Activated naive CD8-positive, alpha-beta T cell treated with anti-CD3 and anti-CD28 coated beads, Interleukin-2, amount 50 U/mL, for 24 hours (primary cell): ENCODE measurements around the gene TTC39C.

Experiments used
- ATAC-seq: fragments of 150-1000 bp; cut with Tn5 transposase; one replicate; pipeline ENCODE4 v1.10.0; 2021
- DNase-seq: peaks from one replicate; pipeline ENCODE4 v3.0.0; 2021
- H3K27ac Mint-ChIP-seq: one replicate; pipeline ENCODE4 v1.8.0; 2021; ENCODE audit warnings: mild to moderate bottlenecking, mixed read lengths
- H3K27me3 Mint-ChIP-seq: one replicate; pipeline ENCODE4 v1.8.0; 2021; ENCODE audit warnings: mixed read lengths
- H3K36me3 Mint-ChIP-seq: one replicate; pipeline ENCODE4 v1.8.0; 2021; ENCODE audit warnings: low read depth, mixed read lengths
- H3K4me1 Mint-ChIP-seq: one replicate; pipeline ENCODE4 v1.8.0; 2021; ENCODE audit warnings: mixed read lengths
- H3K4me3 Mint-ChIP-seq: one replicate; pipeline ENCODE4 v1.8.0; 2021; ENCODE audit warnings: mild to moderate bottlenecking, moderate library complexity, mixed read lengths
- H3K9me3 Mint-ChIP-seq: one replicate; pipeline ENCODE4 v1.8.0; 2021; ENCODE audit warnings: mixed read lengths

Gene TTC39C

DNA sequence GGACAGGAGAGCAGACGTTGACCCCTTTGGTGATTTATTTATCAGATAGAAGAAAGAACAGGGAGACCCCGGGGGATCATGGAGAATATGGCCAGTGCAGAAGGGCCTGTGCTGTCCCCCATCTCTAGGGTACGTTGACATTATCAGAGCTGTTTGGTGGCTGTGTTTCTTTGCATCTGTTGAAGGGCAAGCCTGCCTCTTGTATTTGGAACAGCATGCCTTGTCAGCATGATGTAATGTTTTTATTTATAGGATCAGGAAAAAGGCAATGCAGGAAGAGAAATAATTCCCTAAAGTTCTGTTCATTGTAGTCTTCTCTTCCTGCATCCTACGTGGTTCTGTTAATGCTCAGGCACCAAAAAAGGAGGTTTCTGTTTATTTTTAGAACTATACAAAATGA lies 74.5 kb downstream of the TTC39C start:
- no peak for ATAC-seq

DNA sequence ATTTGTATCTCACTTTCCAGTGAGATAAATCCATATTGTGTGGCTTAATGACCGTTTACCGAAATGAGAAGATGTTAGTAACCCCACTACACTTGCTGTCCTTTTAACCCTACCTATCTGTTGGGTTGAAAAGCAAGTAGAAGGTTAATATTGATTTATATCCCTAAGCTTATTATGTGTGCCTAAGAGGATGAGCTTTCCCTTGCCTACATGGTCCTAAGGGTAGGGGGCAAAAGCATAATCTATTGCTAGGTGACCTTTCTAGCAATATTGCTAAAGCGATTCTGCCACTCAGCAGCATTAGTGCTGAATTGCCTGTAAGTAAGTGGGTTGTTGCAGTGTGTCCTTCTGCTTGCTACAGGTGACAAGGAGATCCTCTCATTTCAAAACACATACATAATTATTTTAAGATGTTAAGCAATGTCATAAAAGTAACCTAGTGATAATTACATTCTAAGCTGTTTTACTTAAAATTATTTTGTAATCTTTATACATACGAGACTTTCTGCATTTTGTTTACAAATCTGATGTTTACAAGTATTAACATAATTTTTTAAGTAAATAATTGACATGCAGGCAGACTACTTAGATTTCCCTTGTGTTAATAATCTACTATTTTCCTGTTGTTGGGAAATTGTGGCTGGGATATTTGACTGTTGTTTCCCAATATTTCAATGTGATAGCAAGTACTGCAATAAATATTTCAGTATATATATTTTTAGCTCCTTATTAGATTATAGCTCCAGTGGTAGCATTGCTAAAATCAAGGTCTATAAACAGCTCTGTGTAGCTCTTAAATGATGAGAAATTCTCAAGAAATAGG lies 75.2 kb downstream of the TTC39C start:
- H3K4me1 Mint-ChIP-seq, result peaks cover 21% of the 10 kb centered on the region
- ATAC-seq (no peak), DNase-seq (no peak)
- H3K4me3 Mint-ChIP-seq, result no peak overlapping the region
- no peak overlapping the region for H3K27ac Mint-ChIP-seq
- no peaks in the 10 kb centered on the region for H3K9me3 Mint-ChIP-seq
- peaks cover 57% of the 10 kb centered on the region for H3K36me3 Mint-ChIP-seq
- no peaks in the 10 kb centered on the region for H3K27me3 Mint-ChIP-seq

More for the DNA sequence above, 74.5 kb downstream of the TTC39C start:
- H3K4me1 Mint-ChIP-seq, result peaks cover 16% of the 10 kb centered on the region
- H3K36me3 Mint-ChIP-seq, result peaks cover 56% of the 10 kb centered on the region
- H3K27me3 Mint-ChIP-seq, result no peaks in the 10 kb centered on the region
- no peak overlapping the region for H3K4me3 Mint-ChIP-seq
- H3K27ac Mint-ChIP-seq, result peak overlapping the region; percentile 29
- H3K9me3 Mint-ChIP-seq, result no peaks in the 10 kb centered on the region
- DNase-seq, result no peak

DNA sequence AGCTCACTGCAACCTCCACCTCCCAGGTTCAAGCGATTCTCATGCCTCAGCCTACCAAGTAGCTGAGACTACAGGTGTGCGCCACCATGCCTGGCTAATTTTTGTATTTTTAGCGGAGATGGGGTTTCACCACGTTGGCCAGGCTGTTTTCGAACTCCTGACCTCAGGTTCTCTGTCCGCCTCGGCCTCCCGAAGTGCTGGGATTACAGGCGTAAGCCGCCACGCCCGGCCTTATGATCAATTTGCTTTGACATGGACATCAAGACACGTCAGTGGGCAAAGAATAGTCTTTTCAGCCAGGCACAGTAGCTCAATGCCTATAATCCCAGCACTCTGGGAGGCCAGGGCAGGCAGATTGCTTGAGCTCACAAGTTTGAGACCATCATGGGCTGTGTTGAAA lies 76.3 kb downstream of the TTC39C start:
- no peaks in the 10 kb centered on the region for H3K27me3 Mint-ChIP-seq
- no peaks in the 10 kb centered on the region for H3K9me3 Mint-ChIP-seq
- H3K4me3 Mint-ChIP-seq, result no peak overlapping the region
- peaks cover 51% of the 10 kb centered on the region for H3K36me3 Mint-ChIP-seq
- peaks cover 21% of the 10 kb centered on the region for H3K4me1 Mint-ChIP-seq
- DNase-seq (no peak), ATAC-seq (no peak)
- no peak overlapping the region for H3K27ac Mint-ChIP-seq

DNA sequence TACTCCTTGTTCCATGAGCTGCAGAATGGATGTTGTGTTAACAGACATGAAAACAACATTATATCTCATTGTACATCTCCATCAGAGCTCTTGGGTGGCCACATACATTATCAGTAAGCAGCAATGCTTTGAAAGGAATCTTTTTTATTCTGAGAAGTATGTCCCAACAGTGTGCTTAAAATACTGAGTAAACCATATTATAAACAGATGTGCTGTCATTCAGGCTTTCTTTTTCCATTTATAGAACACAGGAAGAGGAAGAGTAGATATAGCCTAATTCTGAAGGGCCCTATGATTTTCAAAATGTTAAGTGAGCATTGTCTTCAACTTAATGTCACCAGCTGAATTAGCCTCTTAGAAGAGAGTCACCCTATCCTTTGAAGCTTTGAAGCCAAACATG lies 80.0 kb downstream of the TTC39C start:
- Mint-ChIP-seq H3K4me3 (no peak overlapping the region), H3K36me3 (peaks cover 42% of the 10 kb centered on the region), H3K27ac (no peak overlapping the region), H3K9me3 (peaks cover 4% of the 10 kb centered on the region), H3K4me1 (peaks cover 13% of the 10 kb centered on the region), H3K27me3 (no peaks in the 10 kb centered on the region)
- no peak for ATAC-seq
- DNase-seq, result no peak

DNA sequence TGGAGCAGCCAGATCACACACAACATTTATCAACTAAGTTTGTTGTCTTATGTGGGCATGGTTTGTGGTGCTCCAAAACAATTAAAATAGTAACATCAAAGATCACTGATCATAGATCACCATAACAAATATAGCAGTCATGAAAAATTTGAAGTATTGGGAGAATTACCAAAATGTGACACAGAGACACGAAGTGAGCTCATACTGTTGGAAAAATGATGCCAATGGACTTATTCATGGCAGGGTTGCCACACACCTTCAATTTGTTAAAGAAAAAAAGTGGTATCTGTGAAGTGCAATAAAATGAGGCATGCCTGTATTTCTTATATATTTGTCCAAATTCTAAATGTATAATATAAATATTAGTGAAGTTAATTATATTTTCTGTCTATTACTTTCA lies 81.4 kb downstream of the TTC39C start:
- Mint-ChIP-seq H3K36me3 (peaks cover 44% of the 10 kb centered on the region), H3K27ac (no peak overlapping the region), H3K27me3 (no peaks in the 10 kb centered on the region), H3K4me1 (peaks cover 13% of the 10 kb centered on the region), H3K4me3 (no peak overlapping the region), H3K9me3 (peaks cover 4% of the 10 kb centered on the region)
- DNase-seq, result no peak
- ATAC-seq, result no peak

DNA sequence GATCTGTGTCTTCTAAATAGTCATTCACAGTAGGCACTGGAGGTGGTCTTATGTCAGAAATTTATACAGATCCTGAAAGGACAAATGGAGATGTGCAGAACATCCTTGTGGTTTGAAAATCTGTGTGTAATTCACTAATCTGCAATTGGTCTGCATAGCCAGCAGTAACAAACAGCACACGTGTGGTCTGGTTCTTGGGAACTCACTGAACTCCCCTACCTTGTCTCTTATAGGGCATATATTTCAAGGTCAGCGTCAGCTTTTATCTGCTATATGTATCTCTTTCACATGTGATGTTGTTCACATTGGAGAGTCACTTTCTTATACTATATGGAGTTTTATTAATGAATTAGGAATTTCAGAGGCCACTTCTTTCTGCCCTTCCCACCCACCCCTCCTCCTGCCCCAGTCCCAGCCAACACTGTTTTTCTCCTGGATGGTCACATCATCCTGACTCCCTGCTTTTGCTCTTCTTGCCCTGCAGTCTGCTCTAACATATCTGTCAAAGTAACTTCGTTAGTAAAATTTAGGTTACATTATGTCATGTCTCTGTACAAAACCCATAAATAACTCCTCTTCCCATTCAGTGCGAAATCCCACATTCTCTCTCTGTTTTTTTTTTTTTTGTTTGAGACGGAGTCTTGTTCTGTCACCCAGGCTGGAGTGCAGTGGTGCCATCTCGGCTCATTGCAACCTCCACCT lies 88.9 kb downstream of the TTC39C start:
- no peak overlapping the region for H3K4me3 Mint-ChIP-seq
- H3K9me3 Mint-ChIP-seq, result no peaks in the 10 kb centered on the region
- no peak for DNase-seq
- ATAC-seq, result no peak
- H3K27ac Mint-ChIP-seq, result no peak overlapping the region
- no peaks in the 10 kb centered on the region for H3K27me3 Mint-ChIP-seq
- H3K4me1 Mint-ChIP-seq, result peaks cover 4% of the 10 kb centered on the region
- peaks cover 25% of the 10 kb centered on the region for H3K36me3 Mint-ChIP-seq

DNA sequence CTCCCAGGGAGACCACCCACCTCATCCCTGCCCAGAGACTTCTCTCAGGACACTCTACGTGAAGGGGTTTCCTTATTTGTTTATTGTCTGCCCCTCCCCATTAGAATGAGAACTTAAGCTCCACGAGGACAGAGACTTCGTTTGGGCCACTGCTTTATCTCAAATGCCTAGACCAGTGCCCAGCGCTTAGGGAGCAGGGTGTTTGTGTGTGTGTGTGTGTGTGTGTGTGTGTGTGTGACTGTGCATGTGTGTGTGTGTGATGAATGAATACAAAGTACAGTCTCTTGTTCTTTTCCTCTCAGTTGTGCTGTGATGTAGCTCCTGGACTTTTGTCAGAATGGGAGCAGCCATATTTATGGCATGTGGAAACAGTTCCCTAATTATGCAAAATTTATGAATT lies 89.9 kb downstream of the TTC39C start:
- Mint-ChIP-seq H3K27me3 (no peaks in the 10 kb centered on the region), H3K36me3 (peaks cover 26% of the 10 kb centered on the region), H3K4me1 (peaks cover 4% of the 10 kb centered on the region), H3K9me3 (no peaks in the 10 kb centered on the region), H3K27ac (no peak overlapping the region), H3K4me3 (no peak overlapping the region)
- ATAC-seq (no peak), DNase-seq (no peak)

DNA sequence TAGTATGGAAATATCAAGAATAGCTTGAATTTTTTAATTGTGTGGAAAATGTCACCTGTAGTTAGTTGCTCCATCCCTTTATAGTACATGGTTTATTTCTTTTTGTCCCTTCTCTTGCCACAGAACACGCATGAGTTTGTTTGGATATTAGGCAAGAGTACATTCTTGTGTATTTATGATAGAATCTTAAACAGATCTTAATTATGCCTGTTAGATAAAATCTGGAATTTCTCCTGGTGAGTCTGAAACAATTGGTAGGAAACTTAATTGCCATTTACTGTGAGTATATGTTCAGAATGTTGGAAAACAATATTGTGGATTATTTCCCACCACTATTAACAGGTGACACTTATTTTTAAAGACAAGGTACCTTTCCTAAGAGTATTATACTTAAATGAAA lies 94.1 kb downstream of the TTC39C start:
- Mint-ChIP-seq H3K36me3 (peaks cover 15% of the 10 kb centered on the region), H3K4me3 (no peak overlapping the region), H3K27me3 (no peaks in the 10 kb centered on the region), H3K9me3 (no peaks in the 10 kb centered on the region), H3K4me1 (peaks cover 15% of the 10 kb centered on the region), H3K27ac (no peak overlapping the region)
- no peak for DNase-seq
- ATAC-seq, result no peak

DNA sequence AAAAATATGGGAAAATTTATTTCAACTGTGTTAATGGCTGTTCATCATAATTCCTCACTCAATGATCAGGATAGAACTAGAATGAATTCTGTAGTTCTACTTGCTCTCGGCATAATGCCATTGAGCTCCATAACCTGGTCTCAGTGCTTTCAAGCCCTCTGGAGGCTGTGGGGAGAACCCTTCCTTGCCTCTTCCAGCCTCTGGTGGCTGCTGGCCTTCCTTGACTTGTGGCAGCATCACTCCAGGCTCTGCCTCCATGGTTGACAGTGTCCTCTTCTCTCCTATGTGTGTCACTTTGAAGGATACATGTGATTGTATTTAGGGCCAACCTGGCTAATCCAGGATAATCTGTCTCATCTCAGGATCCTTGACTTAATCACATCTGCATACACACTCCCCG lies 97.4 kb downstream of the TTC39C start:
- H3K4me1 Mint-ChIP-seq, result peaks cover 42% of the 10 kb centered on the region
- DNase-seq (no peak), ATAC-seq (no peak)
- H3K27ac Mint-ChIP-seq, result peak overlapping the region; percentile 44
- no peak overlapping the region for H3K4me3 Mint-ChIP-seq
- no peaks in the 10 kb centered on the region for H3K9me3 Mint-ChIP-seq
- peaks cover 18% of the 10 kb centered on the region for H3K36me3 Mint-ChIP-seq
- no peaks in the 10 kb centered on the region for H3K27me3 Mint-ChIP-seq

DNA sequence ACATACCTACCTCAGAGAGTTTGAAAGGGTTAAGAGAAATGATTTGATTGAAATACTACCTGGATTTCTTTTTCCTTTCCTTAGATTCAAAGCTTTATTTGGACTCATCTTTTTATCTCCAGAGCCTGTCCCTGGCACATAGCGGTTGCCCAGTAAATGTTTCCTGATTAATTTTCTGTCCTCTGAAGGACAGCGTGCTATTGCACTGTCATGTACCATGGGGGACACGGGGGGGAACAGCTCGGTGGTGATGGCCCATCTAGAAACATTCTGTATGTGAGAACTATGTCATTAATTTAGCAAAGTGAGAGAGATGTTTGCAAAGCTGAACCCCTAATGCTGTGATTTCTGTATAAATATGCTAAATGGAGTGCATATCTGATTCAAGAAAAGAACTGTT lies 97.9 kb downstream of the TTC39C start:
- Mint-ChIP-seq H3K9me3 (no peaks in the 10 kb centered on the region), H3K36me3 (peaks cover 18% of the 10 kb centered on the region), H3K4me3 (no peak overlapping the region), H3K4me1 (peaks cover 40% of the 10 kb centered on the region), H3K27ac (peak overlapping the region; percentile 44), H3K27me3 (no peaks in the 10 kb centered on the region)
- DNase-seq (no peak), ATAC-seq (no peak)

DNA sequence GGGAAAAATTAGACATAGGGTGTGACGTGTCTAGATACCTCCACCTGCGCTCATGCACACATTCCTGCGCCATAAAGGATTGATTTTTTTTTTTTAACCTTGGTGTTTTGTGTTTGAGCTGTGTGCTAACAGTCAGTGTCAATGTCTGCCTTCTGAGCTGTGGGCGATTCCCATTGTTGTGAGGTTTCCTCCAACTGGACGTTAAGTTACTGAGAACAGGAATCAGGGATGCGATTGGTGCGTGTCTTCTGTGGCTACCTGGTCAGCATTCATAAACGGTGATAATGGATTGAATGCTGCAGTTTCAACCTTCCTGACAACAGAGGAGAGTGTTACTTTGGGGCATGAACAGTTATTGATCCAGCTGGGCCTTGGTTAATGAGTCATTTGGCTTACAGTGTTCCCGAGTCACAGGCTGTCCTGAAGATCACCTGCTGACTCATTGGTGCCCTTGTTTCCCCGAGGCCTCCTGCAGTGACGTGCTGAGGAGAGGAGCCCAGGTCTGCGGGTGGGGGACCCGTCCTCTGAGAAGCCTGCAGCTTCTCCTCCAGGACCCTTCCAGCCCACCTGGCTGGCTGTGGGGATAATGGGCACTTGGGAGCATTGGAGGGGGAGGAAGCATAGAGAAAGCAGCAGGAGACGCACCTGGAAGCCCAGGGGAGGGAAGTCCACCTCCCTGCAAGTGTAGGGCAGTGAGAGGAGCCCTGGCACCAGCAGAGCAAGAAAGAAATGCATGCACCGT lies 98.5 kb downstream of the TTC39C start:
- no peak overlapping the region for H3K4me3 Mint-ChIP-seq
- DNase-seq (no peak), ATAC-seq (peak; percentile 66)
- H3K9me3 Mint-ChIP-seq, result no peaks in the 10 kb centered on the region
- H3K4me1 Mint-ChIP-seq, result peaks cover 39% of the 10 kb centered on the region
- H3K27ac Mint-ChIP-seq, result no peak overlapping the region
- H3K36me3 Mint-ChIP-seq, result peaks cover 18% of the 10 kb centered on the region
- H3K27me3 Mint-ChIP-seq, result no peaks in the 10 kb centered on the region

DNA sequence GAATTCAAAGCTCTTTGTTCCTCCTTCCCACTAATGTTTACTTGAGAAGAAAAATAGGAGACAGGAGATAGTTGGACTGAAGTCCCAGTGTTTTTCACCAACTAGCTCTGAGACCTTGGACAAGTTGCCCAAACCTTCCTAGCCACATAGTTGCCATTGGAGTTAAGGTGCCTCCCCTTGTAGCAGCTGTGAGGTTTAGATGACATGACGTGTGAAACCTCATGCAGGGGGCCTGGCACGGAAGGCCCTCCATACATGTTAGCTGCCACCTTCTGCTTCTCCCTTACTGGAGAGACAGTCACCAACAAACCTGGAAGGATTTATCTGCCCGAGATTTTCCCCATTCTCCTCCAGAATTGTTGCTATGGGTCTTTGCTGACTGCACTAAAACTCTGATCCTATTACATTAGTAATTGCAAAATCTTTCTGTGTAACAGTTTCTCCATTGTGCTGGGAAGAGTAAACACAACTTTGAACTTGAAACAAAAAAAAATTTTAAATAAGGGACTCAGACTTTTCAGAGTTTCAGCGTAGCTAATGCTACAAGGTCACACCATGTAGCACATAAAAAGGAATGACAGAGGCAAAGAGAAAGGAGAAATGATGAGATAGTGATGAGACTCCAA lies 100.5 kb downstream of the TTC39C start:
- peak overlapping the region; percentile 13 for H3K4me3 Mint-ChIP-seq
- H3K9me3 Mint-ChIP-seq, result no peaks in the 10 kb centered on the region
- H3K4me1 Mint-ChIP-seq, result peaks cover 39% of the 10 kb centered on the region
- peaks cover 16% of the 10 kb centered on the region for H3K36me3 Mint-ChIP-seq
- H3K27me3 Mint-ChIP-seq, result no peaks in the 10 kb centered on the region
- DNase-seq (peak; percentile 17), ATAC-seq (peak; percentile 65)
- H3K27ac Mint-ChIP-seq, result peak overlapping the region; percentile 37

DNA sequence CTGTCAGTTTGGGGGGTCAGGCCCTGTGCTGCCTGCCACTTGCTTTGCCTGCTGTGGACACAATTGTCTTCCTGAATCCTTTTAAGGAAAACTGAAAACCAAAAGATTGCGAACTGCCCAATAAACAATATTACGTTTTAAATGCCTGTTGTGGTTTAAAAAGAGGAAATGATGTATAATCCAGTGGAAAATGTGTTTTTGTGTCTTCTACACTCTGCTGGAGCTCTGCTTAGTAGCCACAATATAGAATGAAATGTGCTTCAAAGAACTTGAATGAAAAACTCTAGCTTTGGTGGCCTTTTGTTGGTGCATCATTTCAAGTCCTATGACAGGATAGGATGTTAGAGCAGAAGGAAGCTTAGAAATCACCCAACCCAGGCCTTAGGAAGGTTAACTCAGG lies 101.1 kb downstream of the TTC39C start:
- ATAC-seq, result peak; percentile 11
- Mint-ChIP-seq H3K27me3 (no peaks in the 10 kb centered on the region), H3K4me1 (peaks cover 39% of the 10 kb centered on the region), H3K4me3 (no peak overlapping the region), H3K9me3 (no peaks in the 10 kb centered on the region), H3K36me3 (peaks cover 19% of the 10 kb centered on the region), H3K27ac (peak overlapping the region; percentile 37)
- no peak for DNase-seq

DNA sequence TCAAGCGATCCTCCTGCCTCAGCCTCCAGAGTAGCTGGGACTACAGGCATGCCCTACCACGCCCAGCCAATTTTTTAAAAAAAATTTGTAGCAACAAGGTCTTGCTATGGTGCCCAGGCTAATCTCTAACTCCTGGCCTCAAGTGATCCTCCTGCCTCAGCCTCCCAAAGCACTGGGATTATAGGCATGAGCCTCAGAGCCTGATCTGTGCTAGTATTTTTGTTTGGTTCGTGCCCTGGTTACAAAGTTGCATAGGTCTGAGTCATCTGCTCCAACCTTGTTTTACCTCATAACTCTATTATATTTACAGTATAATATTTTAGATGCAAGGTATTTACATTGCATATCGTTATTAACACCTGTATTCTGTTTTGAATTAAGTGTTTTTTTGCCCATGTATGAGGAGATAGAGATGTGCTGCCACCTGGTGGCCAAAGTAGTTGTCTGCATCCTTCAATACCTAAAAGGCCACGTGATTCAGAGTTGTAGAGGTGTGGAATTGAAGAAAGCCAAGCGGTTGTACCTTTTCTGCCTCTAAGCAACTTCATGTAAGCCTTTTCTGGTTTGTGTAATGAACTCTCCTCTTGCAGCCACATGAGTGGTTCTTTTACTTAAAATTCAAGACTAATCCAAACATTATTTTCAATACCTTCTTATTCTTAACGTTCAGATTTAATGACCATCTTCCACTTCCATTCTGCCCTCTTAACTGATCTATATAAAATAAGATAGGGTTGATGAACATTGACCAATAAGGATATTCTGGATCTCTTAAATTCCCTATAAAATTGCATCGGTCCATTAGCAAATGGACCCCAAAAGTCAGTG lies 104.4 kb downstream of the TTC39C start:
- peak; percentile 72 for DNase-seq
- no peak overlapping the region for H3K4me3 Mint-ChIP-seq
- peaks cover 25% of the 10 kb centered on the region for H3K4me1 Mint-ChIP-seq
- ATAC-seq, result peak; percentile 51
- no peaks in the 10 kb centered on the region for H3K27me3 Mint-ChIP-seq
- H3K27ac Mint-ChIP-seq, result no peak overlapping the region
- H3K36me3 Mint-ChIP-seq, result peaks cover 29% of the 10 kb centered on the region
- no peaks in the 10 kb centered on the region for H3K9me3 Mint-ChIP-seq
